ENCODE results near the gene HIGD1A.
A peak's percentile ranks its signal among the peaks of the same experiment; 100 is the strongest.
"Not testable (repeated sequence)": the region's sequence is repeated elsewhere in the genome, so short reads cannot be mapped to it uniquely, and the experiment has no call there.

HIGD1A gene

GRCh38 chr3:42829628-42830436, 25.5 kb upstream of the HIGD1A start:
- FAIRE-seq: no peak
- no peak for DNase-seq (ENCODE audit: low spot score)

GRCh38 chr3:42829083-42829627, 24.9 kb upstream of the HIGD1A start:
- DNase-seq (ENCODE audit: low spot score): peak; percentile 53
- no peak for FAIRE-seq

- no peak for FAIRE-seq
- no peak for DNase-seq (ENCODE audit: low spot score)
Observed at GRCh38 chr3:42827654-42828053, 23.4 kb upstream of the HIGD1A start.

GRCh38 chr3:42827023-42827422, 22.7 kb upstream of the HIGD1A start:
- no peak for DNase-seq (ENCODE audit: low spot score)
- no peak for FAIRE-seq

- FAIRE-seq (no peak), DNase-seq (ENCODE audit: low spot score) (no peak)
Observed at GRCh38 chr3:42826141-42826540, 21.9 kb upstream of the HIGD1A start.

- no peak for DNase-seq (ENCODE audit: low spot score)
- FAIRE-seq: no peak
Observed at GRCh38 chr3:42823351-42823750, 19.1 kb upstream of the HIGD1A start.

GRCh38 chr3:42822828-42823227, 18.5 kb upstream of the HIGD1A start:
- FAIRE-seq (no peak), DNase-seq (ENCODE audit: low spot score) (no peak)

GRCh38 chr3:42820746-42821051, 16.4 kb upstream of the HIGD1A start:
- no peak for DNase-seq (ENCODE audit: low spot score)
- FAIRE-seq: no peak

- FAIRE-seq: no peak
- no peak for DNase-seq (ENCODE audit: low spot score)
Observed at GRCh38 chr3:42819351-42819965, 15.2 kb upstream of the HIGD1A start.

GRCh38 chr3:42815826-42816225, 11.5 kb upstream of the HIGD1A start:
- FAIRE-seq (no peak), DNase-seq (ENCODE audit: low spot score) (no peak)

GRCh38 chr3:42814914-42815507, 10.7 kb upstream of the HIGD1A start:
- no peak for FAIRE-seq
- no peak for DNase-seq (ENCODE audit: low spot score)

- FAIRE-seq (no peak), DNase-seq (ENCODE audit: low spot score) (no peak)
Observed at GRCh38 chr3:42814246-42814645, 10.0 kb upstream of the HIGD1A start.

- not testable (repeated sequence) for DNase-seq (ENCODE audit: low spot score); FAIRE-seq
Observed at GRCh38 chr3:42811118-42811883, 7.0 kb upstream of the HIGD1A start.

GRCh38 chr3:42810706-42811105, 6.4 kb upstream of the HIGD1A start:
- not testable (repeated sequence) for DNase-seq (ENCODE audit: low spot score); FAIRE-seq

- FAIRE-seq (no peak), DNase-seq (ENCODE audit: low spot score) (no peak)
Observed at GRCh38 chr3:42809202-42809601, 4.9 kb upstream of the HIGD1A start, which contains the start of gene ACKR2. Gene ACKR2 (plus strand): TSS chr3:42809445. CDS start chr3:42864503, 55,058 bp downstream.

- no peak for DNase-seq (ENCODE audit: low spot score)
Observed at GRCh38 chr3:42807929-42808328, 3.6 kb upstream of the HIGD1A start.

GRCh38 chr3:42805141-42805821, 991 bp upstream of the HIGD1A start:
- FAIRE-seq (no peak), DNase-seq (ENCODE audit: low spot score) (no peak)

More at GRCh38 chr3:42807929-42808328, 3.6 kb upstream of the HIGD1A start:
- no peak for FAIRE-seq

GRCh38 chr3:42804831-42805132, 492 bp upstream of the HIGD1A start:
- DNase-seq (ENCODE audit: low spot score): no peak
- peak; percentile 69 for FAIRE-seq

GRCh38 chr3:42803414-42804105, 730 bp downstream of the HIGD1A start:
- FAIRE-seq: no peak
- DNase-seq (ENCODE audit: low spot score): peak; percentile 28

- DNase-seq (ENCODE audit: low spot score) (no peak), FAIRE-seq (no peak)
Observed at GRCh38 chr3:42802876-42803413, 1.3 kb downstream of the HIGD1A start.
